Calu3 (cell line): Measurements from ENCODE around the gene RAVER1. TPM values are rescaled to one million over a fixed set of nuclear protein-coding genes. Genes with fewer than 3 reads are reported as not detected.

ENCODE experiments used
- BruUV-seq: library from RNA; stranded (reverse); fragments of 400-500 nt; replicated peaks from 2 replicates; lab custom pipeline; 2021; lab: Mats Ljungman, UMichigan
- CTCF ChIA-PET: fragments of 300-600 bp; sonication (Branson Sonifier 250); formaldehyde crosslinking; loops from one replicate; lab custom pipeline; 2022; ENCODE audit warnings: antibody characterized with exemption; lab: Charles Lee
- DNase-seq: peaks from one replicate; pipeline ENCODE4 v3.0.0; 2022
- H3K27ac Mint-ChIP-seq: one replicate; pipeline ENCODE4 v1.8.0; 2022; ENCODE audit warnings: mixed read lengths; ENCODE audit not compliant: unreplicated experiment
- H3K27me3 Mint-ChIP-seq: one replicate; pipeline ENCODE4 v1.8.0; 2022; ENCODE audit warnings: mixed read lengths; ENCODE audit not compliant: unreplicated experiment
- H3K36me3 Mint-ChIP-seq: one replicate; pipeline ENCODE4 v1.8.0; 2022; ENCODE audit warnings: mild to moderate bottlenecking, moderate library complexity, mixed read lengths; ENCODE audit not compliant: insufficient read depth, unreplicated experiment
- H3K4me1 Mint-ChIP-seq: one replicate; pipeline ENCODE4 v1.8.0; 2022; ENCODE audit warnings: mild to moderate bottlenecking, low read depth, mixed read lengths; ENCODE audit not compliant: unreplicated experiment
- H3K4me3 Mint-ChIP-seq: one replicate; pipeline ENCODE4 v1.8.0; 2022; ENCODE audit warnings: mild to moderate bottlenecking, low read depth, moderate library complexity, mixed read lengths; ENCODE audit not compliant: unreplicated experiment
- H3K9me3 Mint-ChIP-seq: one replicate; pipeline ENCODE4 v1.8.0; 2022; ENCODE audit warnings: low read depth, mixed read lengths; ENCODE audit not compliant: unreplicated experiment
- CTCF ChIP-seq: fragments of 200-600 bp; IDR thresholded peaks from one replicate; pipeline ENCODE4 v1.8.0; 2022; ENCODE audit warnings: antibody characterized with exemption; ENCODE audit not compliant: unreplicated experiment
- intact Hi-C: fragments of 100-400 bp; cut with micrococcal nuclease; formaldehyde crosslinking; loops from one replicate; pipeline ENCODE4 v1.10.0; 2022; ENCODE audit not compliant: unreplicated experiment
- total RNA-seq: library from RNA; stranded (reverse); gene quantifications from 2 replicates; pipeline ENCODE4 v1.2.3, GENCODE V29; 2022

RAVER1 gene
- total RNA-seq, 1 experiment from 2014 or later: 43.2 TPM

GRCh38 chr19:10352764-10353671 is 19.7 kb upstream of the RAVER1 start:
- no peaks in the 10 kb centered on the region for H3K9me3 Mint-ChIP-seq
- DNase-seq: no peak
- no peak for TF ChIP-seq CTCF
- H3K36me3 Mint-ChIP-seq: peaks cover 15% of the 10 kb centered on the region
- H3K27ac Mint-ChIP-seq: no peak overlapping the region
- intact Hi-C loops: no loop called here
- CTCF ChIA-PET: no interaction called here
- H3K27me3 Mint-ChIP-seq: no peaks in the 10 kb centered on the region
- no peak overlapping the region for H3K4me3 Mint-ChIP-seq
- BruUV-seq: no TSS peak
- no peaks in the 10 kb centered on the region for H3K4me1 Mint-ChIP-seq

DNA sequence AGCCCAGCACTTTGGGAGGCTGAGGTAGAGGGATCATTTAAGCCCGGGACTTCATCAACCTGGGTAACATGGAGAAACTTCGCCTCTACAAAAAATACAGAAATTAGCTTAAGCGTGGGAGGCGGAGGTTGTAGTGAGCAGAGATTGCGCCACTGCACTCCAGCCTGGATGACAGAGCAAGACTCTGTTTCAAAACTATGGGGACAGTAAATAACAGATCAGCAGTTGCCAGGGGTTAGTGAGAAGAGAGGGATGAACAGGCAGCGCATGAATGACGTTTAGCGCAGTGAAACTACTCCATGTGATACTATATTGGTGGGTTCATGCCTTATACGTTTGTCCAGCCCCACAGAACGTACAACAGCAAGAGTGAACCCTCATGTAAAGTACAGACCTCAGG is 13.2 kb upstream of the RAVER1 start:
- CTCF ChIA-PET: no interaction called here

DNA sequence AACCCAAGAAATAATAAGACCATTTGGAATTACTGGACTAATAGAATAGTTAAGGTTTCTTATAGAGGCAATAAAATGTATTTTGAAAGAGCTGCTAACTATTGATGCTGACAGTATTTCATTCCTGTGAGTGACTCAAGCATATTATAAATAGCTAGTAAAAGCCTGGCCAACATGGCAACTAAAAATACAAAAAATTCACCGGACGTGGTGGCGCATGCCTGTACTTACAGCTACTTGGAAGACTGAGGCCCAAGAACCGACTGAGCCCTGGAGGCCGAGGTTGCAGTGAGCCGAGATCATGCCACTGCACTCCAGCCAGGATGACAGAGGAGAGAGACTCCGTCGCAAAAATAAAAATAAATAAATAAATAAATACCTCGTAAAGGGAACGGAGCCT is 11.5 kb upstream of the RAVER1 start:
- H3K4me3 Mint-ChIP-seq: no peak overlapping the region
- intact Hi-C loops: no loop called here
- H3K27ac Mint-ChIP-seq: no peak overlapping the region
- no peaks in the 10 kb centered on the region for H3K4me1 Mint-ChIP-seq
- H3K27me3 Mint-ChIP-seq: no peaks in the 10 kb centered on the region
- BruUV-seq: no TSS peak
- no peak for TF ChIP-seq CTCF
- DNase-seq: no peak
- CTCF ChIA-PET: no interaction called here
- H3K36me3 Mint-ChIP-seq: no peaks in the 10 kb centered on the region
- H3K9me3 Mint-ChIP-seq: no peaks in the 10 kb centered on the region

More for the DNA sequence above, 13.2 kb upstream of the RAVER1 start:
- intact Hi-C loops: no loop called here
- Mint-ChIP-seq H3K4me3 (no peak overlapping the region), H3K4me1 (no peaks in the 10 kb centered on the region), H3K36me3 (no peaks in the 10 kb centered on the region), H3K27ac (no peak overlapping the region), H3K27me3 (no peaks in the 10 kb centered on the region), H3K9me3 (no peaks in the 10 kb centered on the region)
- DNase-seq: no peak
- no peak for TF ChIP-seq CTCF
- BruUV-seq: no TSS peak

GRCh38 chr19:10343495-10343894 is 10.2 kb upstream of the RAVER1 start:
- TF ChIP-seq CTCF: no peak
- H3K27me3 Mint-ChIP-seq: no peaks in the 10 kb centered on the region
- H3K27ac Mint-ChIP-seq: no peak overlapping the region
- no peak overlapping the region for H3K4me3 Mint-ChIP-seq
- no TSS peak for BruUV-seq
- DNase-seq: no peak
- H3K9me3 Mint-ChIP-seq: no peaks in the 10 kb centered on the region
- no peaks in the 10 kb centered on the region for H3K4me1 Mint-ChIP-seq
- CTCF ChIA-PET: no interaction called here
- no peaks in the 10 kb centered on the region for H3K36me3 Mint-ChIP-seq
- intact Hi-C loops: no loop called here
